CD4-positive, alpha-beta memory T cell (primary cell): ENCODE data around the gene RTP4. TPM values are rescaled to one million over a fixed set of nuclear protein-coding genes. Genes with fewer than 3 reads are reported as not detected.

Experiments used
- CTCF ChIA-PET: fragments of 350-600 bp; sonication (Branson Sonifier 250); formaldehyde crosslinking; loops from one replicate; lab custom pipeline; 2021; ENCODE audit warnings: inconsistent platforms; ENCODE audit not compliant: partially characterized antibody; lab: Charles Lee
- POLR2A ChIA-PET: fragments of 350-600 bp; sonication (Branson Sonifier 250); formaldehyde crosslinking; loops from one replicate; lab custom pipeline; 2021; ENCODE audit not compliant: partially characterized antibody; lab: Charles Lee
- DNase-seq, 5 donors: peaks; one replicate each; pipeline versions ENCODE4 v3.0.0 to v3.0.0-alpha.2; 2020 to 2022; ENCODE audit warnings: mixed read lengths in 1 of 5
- H3K27ac ChIP-seq: one replicate; pipeline ENCODE4 v1.7.0; 2013; ENCODE audit warnings: low read depth, low read length
- H3K27me3 ChIP-seq: 2 replicates; pipeline ENCODE4 v1.7.0; 2013; ENCODE audit warnings: mild to moderate bottlenecking, low read length, moderate library complexity; ENCODE audit not compliant: insufficient read depth
- H3K36me3 ChIP-seq: 2 replicates; pipeline ENCODE4 v1.7.0; 2013; ENCODE audit warnings: mild to moderate bottlenecking, low read length, moderate library complexity; ENCODE audit not compliant: insufficient read depth
- H3K4me1 ChIP-seq: 2 replicates; pipeline ENCODE4 v1.7.0; 2013; ENCODE audit warnings: mild to moderate bottlenecking, low read length, moderate library complexity; ENCODE audit not compliant: insufficient read depth
- H3K4me3 ChIP-seq, 2 donors: one replicate each; pipeline ENCODE4 v1.7.0; 2013; ENCODE audit warnings: low read length in 2 of 2, mild to moderate bottlenecking in 1 of 2
- H3K9me3 ChIP-seq, 2 donors: one replicate each; pipeline ENCODE4 v1.7.0; 2013; ENCODE audit warnings: low read length in 2 of 2, control low read depth in 1 of 2; ENCODE audit not compliant: control insufficient read depth in 1 of 2
- H3K27ac Mint-ChIP-seq, 7 donors: one replicate each; pipeline ENCODE4 v1.8.0; 2020 to 2021; ENCODE audit warnings: mixed read lengths in 7 of 7, mild to moderate bottlenecking in 6 of 7, inconsistent platforms in 3 of 7, moderate library complexity in 3 of 7
- H3K27me3 Mint-ChIP-seq, 2 donors: one replicate each; pipeline ENCODE4 v1.8.0; 2020 to 2021; ENCODE audit warnings: mixed read lengths in 2 of 2
- H3K36me3 Mint-ChIP-seq, 2 donors: one replicate each; pipeline ENCODE4 v1.8.0; 2020 to 2021; ENCODE audit warnings: mixed read lengths in 2 of 2, inconsistent platforms in 1 of 2, mild to moderate bottlenecking in 1 of 2
- H3K4me1 Mint-ChIP-seq, 4 donors: one replicate each; pipeline ENCODE4 v1.8.0; 2020 to 2021; ENCODE audit warnings: mixed read lengths in 4 of 4, mild to moderate bottlenecking in 1 of 4
- H3K4me3 Mint-ChIP-seq, 8 donors: one replicate each; pipeline ENCODE4 v1.8.0; 2020 to 2021; ENCODE audit warnings: mixed read lengths in 8 of 8, mild to moderate bottlenecking in 7 of 8, moderate library complexity in 6 of 8, inconsistent platforms in 3 of 8
- H3K9me3 Mint-ChIP-seq, 8 donors: one replicate each; pipeline ENCODE4 v1.8.0; 2020 to 2021; ENCODE audit warnings: mixed read lengths in 8 of 8, mild to moderate bottlenecking in 5 of 8, inconsistent platforms in 3 of 8, moderate library complexity in 1 of 8
- intact Hi-C: fragments of 100-400 bp; cut with micrococcal nuclease; formaldehyde crosslinking; loops from one replicate; pipeline ENCODE4 v1.15.1; 2023
- polyA plus RNA-seq, 2 donors: library from polyadenylated mRNA; unstranded; fragments of 300-500 nt; fragmentation: Illumina TruSeq; gene quantifications; one replicate each; pipeline ENCODE4 v1.2.3, GENCODE V29; 2021
- total RNA-seq, 2 experiments: library from RNA; stranded (reverse); gene quantifications; one replicate each; pipeline ENCODE4 v1.2.3, GENCODE V29; 2021

The RTP4 gene
- total and polyA plus RNA-seq, 4 experiments from 2014 or later: 3.5 to 13.5 (median 8.1) TPM

DNA sequence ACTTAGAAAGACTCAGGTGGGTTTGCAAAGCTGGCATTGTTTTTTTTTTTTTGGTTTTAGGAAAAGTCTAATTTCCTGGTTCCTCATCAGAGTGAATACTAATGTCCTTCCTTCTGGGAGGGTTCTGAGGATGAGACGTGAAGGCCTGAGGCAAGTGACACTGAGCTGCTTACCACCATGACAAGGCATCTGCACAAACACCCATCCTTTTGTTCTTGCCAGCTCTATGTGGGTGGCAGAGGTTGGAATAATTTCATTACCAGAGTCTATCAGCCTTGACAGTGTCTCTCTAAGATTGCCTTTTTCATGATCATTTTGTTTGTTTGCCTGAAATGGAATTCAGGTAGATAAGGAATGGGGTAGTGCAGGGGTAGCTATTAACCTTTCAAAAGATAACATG, 17.1 kb downstream of the RTP4 start:
- peaks cover 0 to 32% (median 12%) of the 10 kb centered on the region in 8 donors for H3K9me3 Mint-ChIP-seq
- Histone ChIP-seq H3K4me3 (no peak overlapping the region), H3K27ac (no peak overlapping the region), H3K27me3 (no peaks in the 10 kb centered on the region), H3K9me3 (no peaks in the 10 kb centered on the region), H3K36me3 (no peaks in the 10 kb centered on the region), H3K4me1 (no peaks in the 10 kb centered on the region)
- H3K27ac Mint-ChIP-seq: no peak overlapping the region
- H3K4me3 Mint-ChIP-seq: no peak overlapping the region
- intact Hi-C loops: no loop called here
- H3K27me3 Mint-ChIP-seq: peaks cover 14 to 22% of the 10 kb centered on the region in 2 donors
- CTCF ChIA-PET: interaction anchor here (0.7 kb wide), 1 partner anchor 294 kb away, joined by 3 read pairs; no protein-coding TSS in a partner anchor
- H3K4me1 Mint-ChIP-seq: no peaks in the 10 kb centered on the region
- H3K36me3 Mint-ChIP-seq: peaks cover 0 to 9% of the 10 kb centered on the region in 2 donors
- DNase-seq: no peak
- POLR2A ChIA-PET: no interaction called here

DNA sequence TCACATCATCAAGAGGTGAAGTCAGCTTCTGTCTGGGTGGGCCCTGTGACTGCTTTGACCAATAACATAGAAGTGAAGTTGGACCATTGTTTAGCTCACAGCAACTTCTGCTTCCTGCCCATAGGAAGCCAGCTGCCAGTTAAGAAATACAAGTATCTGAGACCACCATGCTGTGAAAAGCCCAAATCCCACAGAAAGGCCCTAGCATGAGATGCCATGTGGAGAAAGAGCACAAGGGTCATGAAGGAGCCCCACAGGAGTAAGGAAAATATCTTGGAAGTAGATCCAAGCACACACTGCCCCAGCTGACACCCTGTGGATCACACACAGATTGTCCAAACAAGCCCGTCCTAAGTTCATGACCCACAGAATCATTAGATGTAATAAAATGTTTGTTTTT, 28.5 kb downstream of the RTP4 start:
- no peak overlapping the region for H3K4me3 ChIP-seq
- no peaks in the 10 kb centered on the region for H3K4me1 Mint-ChIP-seq
- no peak for DNase-seq
- no peaks in the 10 kb centered on the region for H3K4me1 ChIP-seq
- no peak overlapping the region for H3K4me3 Mint-ChIP-seq
- H3K9me3 Mint-ChIP-seq: peaks cover 0 to 3% (median 0%) of the 10 kb centered on the region in 8 donors
- H3K36me3 Mint-ChIP-seq: no peaks in the 10 kb centered on the region
- POLR2A ChIA-PET: no interaction called here
- no peaks in the 10 kb centered on the region for H3K9me3 ChIP-seq
- intact Hi-C loops: no loop called here
- H3K27me3 ChIP-seq: peaks cover 6% of the 10 kb centered on the region
- H3K27ac ChIP-seq: no peak overlapping the region
- H3K27ac Mint-ChIP-seq: no peak overlapping the region
- H3K36me3 ChIP-seq: no peaks in the 10 kb centered on the region
- CTCF ChIA-PET: no interaction called here
- peaks cover 7 to 8% of the 10 kb centered on the region in 2 donors for H3K27me3 Mint-ChIP-seq

- DNase-seq: no peak
- Mint-ChIP-seq H3K4me1 (no peaks in the 10 kb centered on the region), H3K9me3 (peaks cover 0 to 3% (median 0%) of the 10 kb centered on the region in 8 donors), H3K27ac (no peak overlapping the region), H3K4me3 (no peak overlapping the region), H3K27me3 (peaks cover 3 to 6% of the 10 kb centered on the region in 2 donors), H3K36me3 (no peaks in the 10 kb centered on the region)
- ChIA-PET CTCF (interaction anchor here (1.2 kb wide), 1 partner anchor 281 kb away, joined by 3 read pairs; no protein-coding TSS in a partner anchor), POLR2A (no interaction called here)
- Histone ChIP-seq H3K9me3 (no peaks in the 10 kb centered on the region), H3K4me3 (no peak overlapping the region), H3K27me3 (peaks cover 6% of the 10 kb centered on the region), H3K4me1 (no peaks in the 10 kb centered on the region), H3K27ac (no peak overlapping the region), H3K36me3 (no peaks in the 10 kb centered on the region)
- intact Hi-C loops: no loop called here
Measured at GRCh38 chr3:187398955-187399354, 30.8 kb downstream of the RTP4 start.

DNA sequence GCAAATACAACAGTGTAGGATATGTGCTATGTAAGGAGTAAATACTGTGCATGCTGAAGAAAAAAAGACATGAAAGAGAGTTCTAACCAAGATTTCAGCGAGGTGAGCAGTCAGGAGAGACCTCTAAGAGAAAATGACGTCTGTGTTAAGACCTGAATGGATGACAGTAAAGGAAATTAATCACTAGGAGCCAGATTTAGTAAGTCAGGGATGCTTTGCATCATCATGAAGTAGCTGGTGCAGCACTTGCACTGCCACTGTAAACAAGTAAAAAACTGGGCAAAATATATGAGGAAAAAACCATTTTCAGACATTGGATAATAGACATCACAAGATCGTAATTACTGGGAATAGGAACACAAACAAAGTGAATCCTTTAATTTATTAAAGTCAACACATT, 32.6 kb downstream of the RTP4 start:
- no peaks in the 10 kb centered on the region for H3K4me1 ChIP-seq
- H3K27ac Mint-ChIP-seq: no peak overlapping the region
- peaks cover 3 to 6% of the 10 kb centered on the region in 2 donors for H3K27me3 Mint-ChIP-seq
- no peaks in the 10 kb centered on the region for H3K9me3 ChIP-seq
- H3K4me3 Mint-ChIP-seq: no peak overlapping the region
- DNase-seq: no peak
- H3K9me3 Mint-ChIP-seq: peaks cover 0 to 3% (median 0%) of the 10 kb centered on the region in 8 donors
- H3K4me1 Mint-ChIP-seq: no peaks in the 10 kb centered on the region
- intact Hi-C loops: no loop called here
- H3K27me3 ChIP-seq: peaks cover 6% of the 10 kb centered on the region
- no peak overlapping the region for H3K4me3 ChIP-seq
- POLR2A ChIA-PET: no interaction called here
- H3K36me3 Mint-ChIP-seq: no peaks in the 10 kb centered on the region
- CTCF ChIA-PET: no interaction called here
- H3K36me3 ChIP-seq: no peaks in the 10 kb centered on the region
- H3K27ac ChIP-seq: no peak overlapping the region

DNA sequence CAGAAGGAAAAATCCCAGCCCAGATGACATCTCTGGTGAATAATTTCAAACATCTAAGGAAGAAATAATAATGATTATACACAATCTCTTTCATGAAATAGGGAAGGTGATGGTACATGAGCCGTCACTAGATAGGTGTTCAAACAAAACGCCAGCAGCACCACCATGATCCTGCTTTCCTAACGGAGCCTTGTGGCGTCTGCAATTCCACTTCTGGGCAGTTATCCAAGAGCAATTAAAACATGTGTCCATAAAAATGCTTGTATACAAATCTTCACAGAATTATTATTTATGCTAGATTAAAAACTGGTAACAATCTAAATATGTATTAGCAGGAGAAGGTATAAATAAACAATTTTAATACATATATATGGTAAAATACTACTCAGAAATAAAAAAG, 33.7 kb downstream of the RTP4 start:
- H3K36me3 ChIP-seq: no peaks in the 10 kb centered on the region
- H3K9me3 ChIP-seq: no peaks in the 10 kb centered on the region
- H3K9me3 Mint-ChIP-seq: peaks cover 0 to 3% (median 0%) of the 10 kb centered on the region in 8 donors
- ChIA-PET POLR2A (no interaction called here), CTCF (no interaction called here)
- intact Hi-C loops: no loop called here
- no peak overlapping the region for H3K27ac Mint-ChIP-seq
- no peak overlapping the region for H3K4me3 ChIP-seq
- peaks cover 5% of the 10 kb centered on the region in 2 donors for H3K27me3 Mint-ChIP-seq
- no peak overlapping the region for H3K27ac ChIP-seq
- DNase-seq: no peak
- peaks cover 9% of the 10 kb centered on the region for H3K27me3 ChIP-seq
- no peak overlapping the region for H3K4me3 Mint-ChIP-seq
- no peaks in the 10 kb centered on the region for H3K4me1 ChIP-seq
- no peaks in the 10 kb centered on the region for H3K4me1 Mint-ChIP-seq
- H3K36me3 Mint-ChIP-seq: no peaks in the 10 kb centered on the region

GRCh38 chr3:187403768-187404288, 35.6 kb downstream of the RTP4 start:
- no peaks in the 10 kb centered on the region for H3K9me3 Mint-ChIP-seq
- intact Hi-C loops: no loop called here
- H3K36me3 Mint-ChIP-seq: no peaks in the 10 kb centered on the region
- Histone ChIP-seq H3K4me1 (no peaks in the 10 kb centered on the region), H3K4me3 (no peak overlapping the region), H3K27ac (no peak overlapping the region), H3K27me3 (peaks cover 14% of the 10 kb centered on the region), H3K36me3 (no peaks in the 10 kb centered on the region), H3K9me3 (no peaks in the 10 kb centered on the region)
- POLR2A ChIA-PET: no interaction called here
- peaks cover 6 to 15% of the 10 kb centered on the region in 2 donors for H3K27me3 Mint-ChIP-seq
- CTCF ChIA-PET: no interaction called here
- no peak overlapping the region for H3K4me3 Mint-ChIP-seq
- no peak overlapping the region for H3K27ac Mint-ChIP-seq
- DNase-seq: no peak
- H3K4me1 Mint-ChIP-seq: no peaks in the 10 kb centered on the region

- CTCF ChIA-PET: no interaction called here
- POLR2A ChIA-PET: no interaction called here
- DNase-seq: no peak
- Mint-ChIP-seq H3K27ac (no peak overlapping the region), H3K4me1 (no peaks in the 10 kb centered on the region), H3K9me3 (peaks cover 0 to 2% (median 0%) of the 10 kb centered on the region in 8 donors), H3K27me3 (peaks cover 15 to 17% of the 10 kb centered on the region in 2 donors), H3K4me3 (no peak overlapping the region), H3K36me3 (no peaks in the 10 kb centered on the region)
- H3K9me3 ChIP-seq: no peaks in the 10 kb centered on the region
- no peaks in the 10 kb centered on the region for H3K4me1 ChIP-seq
- H3K4me3 ChIP-seq: no peak overlapping the region
- no peak overlapping the region for H3K27ac ChIP-seq
- intact Hi-C loops: no loop called here
- peaks cover 15% of the 10 kb centered on the region for H3K27me3 ChIP-seq
- no peaks in the 10 kb centered on the region for H3K36me3 ChIP-seq
Measured at GRCh38 chr3:187406927-187407326, 38.7 kb downstream of the RTP4 start.
